ENCODE data around the gene ARPC2. TPM values are rescaled to one million over a fixed set of nuclear protein-coding genes. Genes with fewer than 3 reads are reported as not detected.

The ARPC2 gene
- polyA plus RNA-seq, 1 donor from 2014 or later: 167 TPM

GRCh38 chr2:218209078-218209477 lies 7.9 kb upstream of the ARPC2 start:
- H3K27me3 ChIP-seq (ENCODE audit: insufficient read depth, low read depth, low read length): no peaks in the 10 kb centered on the region
- H3K4me3 ChIP-seq (ENCODE audit: low read length): no peak overlapping the region
- no peaks in the 10 kb centered on the region for H3K9me3 ChIP-seq (ENCODE audit: low read length)
- no peaks in the 10 kb centered on the region for H3K79me2 ChIP-seq (replicated peaks; ENCODE audit: insufficient read depth, low read length)
- H3K9me2 ChIP-seq (ENCODE audit: insufficient read depth, low read length): no peaks in the 10 kb centered on the region
- H3F3A ChIP-seq (ENCODE audit: insufficient read depth, low read length, poor library complexity, severe bottlenecking): no peaks in the 10 kb centered on the region
- H4K20me1 ChIP-seq (ENCODE audit: insufficient read depth): no peaks in the 10 kb centered on the region
- no peak for TF ChIP-seq REST (IDR thresholded peaks at IDR 0.05; ENCODE audit: borderline replicate concordance)
- no peak for TF ChIP-seq EP300 (conservative IDR thresholded peaks at IDR 0.05; ENCODE audit: poor library complexity, severe bottlenecking)
- no peak for TF ChIP-seq TAF1 (IDR thresholded peaks at IDR 0.05; ENCODE audit: low read depth)
- no peak for TF ChIP-seq EZH2 (IDR thresholded peaks at IDR 0.05; ENCODE audit: borderline replicate concordance, insufficient read depth, low read length, poor library complexity, severe bottlenecking)
- TF ChIP-seq CTCF (IDR thresholded peaks at IDR 0.05; ENCODE audit: poor library complexity, severe bottlenecking): no peak
- no peak for TF ChIP-seq MXI1 (conservative IDR thresholded peaks at IDR 0.05; ENCODE audit: poor library complexity, severe bottlenecking)
- no peak for TF ChIP-seq SMC3 (conservative IDR thresholded peaks at IDR 0.05; ENCODE audit: poor library complexity)
- TF ChIP-seq POLR2AphosphoS5 (IDR thresholded peaks at IDR 0.05): no peak
- no peak for TF ChIP-seq RAD21 (conservative IDR thresholded peaks at IDR 0.05)
- no peak overlapping the region for H3K4me2 ChIP-seq (ENCODE audit: low read length)
- no peak overlapping the region for H2AFZ ChIP-seq (ENCODE audit: low read depth, low read length)
- no peaks in the 10 kb centered on the region for H3K36me3 ChIP-seq (ENCODE audit: insufficient read depth, low read length)
- no peak overlapping the region for H3K27ac ChIP-seq (ENCODE audit: low read length)
- no peak overlapping the region for H3K9ac ChIP-seq (ENCODE audit: low read length)

- peaks cover 6% of the 10 kb centered on the region for H3F3A ChIP-seq (ENCODE audit: insufficient read depth, low read length, poor library complexity, severe bottlenecking)
Measured at GRCh38 chr2:218214116-218214515, 2.9 kb upstream of the ARPC2 start.

More at GRCh38 chr2:218214116-218214515, 2.9 kb upstream of the ARPC2 start:
- TF ChIP-seq POLR2AphosphoS5 (IDR thresholded peaks at IDR 0.05) (no peak), CTCF (IDR thresholded peaks at IDR 0.05; ENCODE audit: poor library complexity, severe bottlenecking) (no peak)
- Histone ChIP-seq H3K9me2 (ENCODE audit: insufficient read depth, low read length) (no peaks in the 10 kb centered on the region), H3K27ac (ENCODE audit: low read length) (no peak overlapping the region), H3K36me3 (ENCODE audit: insufficient read depth, low read length) (no peaks in the 10 kb centered on the region), H3K9ac (ENCODE audit: low read length) (no peak overlapping the region), H3K79me2 (replicated peaks; ENCODE audit: insufficient read depth, low read length) (peaks cover 20% of the 10 kb centered on the region), H3K4me3 (ENCODE audit: low read length) (no peak overlapping the region), H3K27me3 (ENCODE audit: insufficient read depth, low read depth, low read length) (no peaks in the 10 kb centered on the region), H2AFZ (ENCODE audit: low read depth, low read length) (no peak overlapping the region), H4K20me1 (ENCODE audit: insufficient read depth) (peaks cover 5% of the 10 kb centered on the region), H3K9me3 (ENCODE audit: low read length) (no peaks in the 10 kb centered on the region), H3K4me2 (ENCODE audit: low read length) (no peak overlapping the region)
